Transverse colon (tissue), 4 donors: ENCODE measurements around the gene UGT1A5.

Experiments used
- POLR2AphosphoS5 ChIP-seq, 3 donors: sonication (generic); formaldehyde crosslinking; IDR thresholded peaks; one replicate each; pipeline ENCODE4 v1.6.1; 2016; ENCODE audit warnings: antibody characterized with exemption in 3 of 3
- TF ChIP-seq, protein P1 (sequence below), 5 experiments: fragments of 200-600 bp in 3 of 5; fragments of 450-650 bp in 2 of 5; sonication (generic) in 3 of 5; IDR thresholded peaks; 1 replicate in 2 of 5; 2 replicates in 3 of 5; pipeline ENCODE4 v1.5.1; 2016 to 2017; ENCODE audit warnings: antibody characterized with exemption in 5 of 5, inconsistent platforms in 3 of 5, mild to moderate bottlenecking in 2 of 5, moderate library complexity in 1 of 5

DNA sequence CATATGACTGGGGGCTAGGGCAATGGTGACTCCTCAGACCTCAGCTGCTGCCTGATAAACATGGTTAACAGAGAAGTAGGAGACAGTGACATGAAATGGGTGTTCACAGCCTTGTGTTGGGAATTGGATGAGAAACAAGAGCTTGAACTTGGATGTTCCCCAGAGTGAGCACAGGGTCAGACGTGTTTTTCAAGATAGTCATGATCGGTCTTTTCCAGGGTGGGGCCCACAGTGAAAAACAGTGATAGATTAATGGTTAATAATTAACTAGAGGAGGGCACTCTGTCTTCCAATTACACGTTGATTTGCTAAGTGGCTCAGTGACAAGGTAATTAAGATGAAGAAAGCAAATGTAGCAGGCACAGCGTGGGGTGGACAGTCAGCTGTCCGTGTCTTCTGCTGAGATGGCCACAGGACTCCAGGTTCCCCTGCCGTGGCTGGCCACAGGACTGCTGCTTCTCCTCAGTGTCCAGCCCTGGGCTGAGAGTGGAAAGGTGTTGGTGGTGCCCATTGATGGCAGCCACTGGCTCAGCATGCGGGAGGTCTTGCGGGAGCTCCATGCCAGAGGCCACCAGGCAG, 16.1 kb downstream of the UGT1A5 start, which contains the start of gene UGT1A3:
- TF ChIP-seq POLR2AphosphoS5 (IDR thresholded peaks at IDR 0.05), result no peak
- TF ChIP-seq, protein P1, sequence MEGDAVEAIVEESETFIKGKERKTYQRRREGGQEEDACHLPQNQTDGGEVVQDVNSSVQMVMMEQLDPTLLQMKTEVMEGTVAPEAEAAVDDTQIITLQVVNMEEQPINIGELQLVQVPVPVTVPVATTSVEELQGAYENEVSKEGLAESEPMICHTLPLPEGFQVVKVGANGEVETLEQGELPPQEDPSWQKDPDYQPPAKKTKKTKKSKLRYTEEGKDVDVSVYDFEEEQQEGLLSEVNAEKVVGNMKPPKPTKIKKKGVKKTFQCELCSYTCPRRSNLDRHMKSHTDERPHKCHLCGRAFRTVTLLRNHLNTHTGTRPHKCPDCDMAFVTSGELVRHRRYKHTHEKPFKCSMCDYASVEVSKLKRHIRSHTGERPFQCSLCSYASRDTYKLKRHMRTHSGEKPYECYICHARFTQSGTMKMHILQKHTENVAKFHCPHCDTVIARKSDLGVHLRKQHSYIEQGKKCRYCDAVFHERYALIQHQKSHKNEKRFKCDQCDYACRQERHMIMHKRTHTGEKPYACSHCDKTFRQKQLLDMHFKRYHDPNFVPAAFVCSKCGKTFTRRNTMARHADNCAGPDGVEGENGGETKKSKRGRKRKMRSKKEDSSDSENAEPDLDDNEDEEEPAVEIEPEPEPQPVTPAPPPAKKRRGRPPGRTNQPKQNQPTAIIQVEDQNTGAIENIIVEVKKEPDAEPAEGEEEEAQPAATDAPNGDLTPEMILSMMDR (IDR thresholded peaks at IDR 0.05), result no peak
